ENCODE data around the gene P2RX2. TPM values are rescaled to one million over a fixed set of nuclear protein-coding genes. Genes with fewer than 3 reads are reported as not detected.

Gene P2RX2
- total and polyA plus RNA-seq, 12 donors, result not detected

DNA sequence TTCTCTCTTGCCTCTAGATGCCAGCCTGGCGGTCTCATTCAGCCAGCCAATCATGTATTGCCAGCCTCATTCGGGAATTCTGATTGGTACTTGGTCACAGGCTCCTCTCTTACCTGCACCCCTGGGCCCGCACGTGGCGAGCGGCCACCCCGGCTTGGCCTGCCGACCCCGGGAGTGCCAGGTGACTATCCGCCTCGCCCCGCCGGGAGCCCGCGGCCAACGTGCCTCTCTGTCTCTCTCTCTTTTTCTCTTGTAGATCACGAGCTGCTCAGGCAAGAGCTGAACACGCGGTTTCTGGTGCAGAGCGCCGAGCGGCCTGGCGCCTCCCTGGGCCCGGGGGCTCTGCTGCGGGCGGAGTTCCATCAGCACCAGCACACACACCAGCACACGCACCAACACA, 47.5 kb upstream of the P2RX2 start:
- DNase-seq (no peak), ATAC-seq (no peak)
- Histone ChIP-seq H3K27me3 (no peaks in the 10 kb centered on the region), H3K4me1 (peaks cover 0 to 2% (median 0%) of the 10 kb centered on the region in 9 donors), H3K9me3 (no peaks in the 10 kb centered on the region), H3K27ac (no peak overlapping the region), H3K4me3 (no peak overlapping the region), H3K36me3 (peaks cover 4 to 77% (median 9%) of the 10 kb centered on the region in 9 donors)
- intact Hi-C loops (cut with DNase I), result no loop called here
- TF ChIP-seq, protein P1, sequence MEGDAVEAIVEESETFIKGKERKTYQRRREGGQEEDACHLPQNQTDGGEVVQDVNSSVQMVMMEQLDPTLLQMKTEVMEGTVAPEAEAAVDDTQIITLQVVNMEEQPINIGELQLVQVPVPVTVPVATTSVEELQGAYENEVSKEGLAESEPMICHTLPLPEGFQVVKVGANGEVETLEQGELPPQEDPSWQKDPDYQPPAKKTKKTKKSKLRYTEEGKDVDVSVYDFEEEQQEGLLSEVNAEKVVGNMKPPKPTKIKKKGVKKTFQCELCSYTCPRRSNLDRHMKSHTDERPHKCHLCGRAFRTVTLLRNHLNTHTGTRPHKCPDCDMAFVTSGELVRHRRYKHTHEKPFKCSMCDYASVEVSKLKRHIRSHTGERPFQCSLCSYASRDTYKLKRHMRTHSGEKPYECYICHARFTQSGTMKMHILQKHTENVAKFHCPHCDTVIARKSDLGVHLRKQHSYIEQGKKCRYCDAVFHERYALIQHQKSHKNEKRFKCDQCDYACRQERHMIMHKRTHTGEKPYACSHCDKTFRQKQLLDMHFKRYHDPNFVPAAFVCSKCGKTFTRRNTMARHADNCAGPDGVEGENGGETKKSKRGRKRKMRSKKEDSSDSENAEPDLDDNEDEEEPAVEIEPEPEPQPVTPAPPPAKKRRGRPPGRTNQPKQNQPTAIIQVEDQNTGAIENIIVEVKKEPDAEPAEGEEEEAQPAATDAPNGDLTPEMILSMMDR (IDR thresholded peaks at IDR 0.05), result no peak
- WGBS, 2 donors, result 96% methylated on average over 23 to 27 of the region's 27 CpGs

DNA sequence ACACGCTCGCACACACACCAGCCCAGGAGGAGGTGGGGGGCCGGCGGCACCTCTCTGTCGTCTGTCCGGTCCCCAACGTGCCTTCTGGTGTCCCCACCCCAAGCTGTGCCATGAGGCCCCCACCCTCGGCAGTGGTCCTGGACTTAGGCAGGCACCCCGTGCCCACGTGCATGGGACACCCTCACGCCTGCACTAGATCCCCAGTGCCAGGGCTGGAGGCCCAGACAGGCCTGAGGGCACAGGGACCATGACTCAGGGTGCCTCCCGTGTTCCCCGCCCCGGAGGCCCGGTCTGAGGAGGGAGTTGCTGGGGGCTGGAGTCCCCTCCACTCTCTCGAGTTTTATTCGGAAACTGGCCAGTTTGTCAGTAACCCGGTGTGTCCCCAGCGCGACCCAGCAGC, 47.0 kb upstream of the P2RX2 start:
- no peak for DNase-seq
- H3K4me3 ChIP-seq, result no peak overlapping the region
- no peaks in the 10 kb centered on the region for H3K27me3 ChIP-seq
- 94 to 95% methylated on average over 19 to 20 of the region's 20 CpGs for WGBS, 2 donors
- peaks cover 4 to 81% (median 10%) of the 10 kb centered on the region in 9 donors for H3K36me3 ChIP-seq
- H3K4me1 ChIP-seq, result no peaks in the 10 kb centered on the region
- no peaks in the 10 kb centered on the region for H3K9me3 ChIP-seq
- intact Hi-C loops (cut with DNase I), result no loop called here
- H3K27ac ChIP-seq, result no peak overlapping the region
- no peak for ATAC-seq
- TF ChIP-seq, protein P1 (IDR thresholded peaks at IDR 0.05), result no peak

DNA sequence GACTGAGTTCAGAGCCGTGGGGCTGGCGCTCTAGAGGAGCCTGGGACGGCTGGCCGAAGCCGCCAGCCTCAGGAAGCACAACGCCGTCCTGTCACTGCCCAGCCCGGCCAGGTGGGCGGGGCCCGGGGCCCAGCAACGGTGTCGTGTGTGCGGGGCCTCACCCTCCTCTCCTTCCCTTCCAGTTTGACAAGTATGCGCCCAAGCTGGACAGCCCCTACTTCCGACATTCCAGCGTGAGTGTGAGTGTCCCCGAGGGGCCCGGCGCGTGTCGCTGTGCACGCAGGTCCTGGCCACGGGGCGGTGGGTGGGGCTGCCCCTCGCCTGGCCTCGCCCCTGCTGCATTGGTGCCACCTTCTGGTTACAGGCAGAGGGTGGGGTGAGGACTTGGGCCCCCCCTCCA, 46.5 kb upstream of the P2RX2 start:
- Histone ChIP-seq H3K4me1 (no peaks in the 10 kb centered on the region), H3K4me3 (no peak overlapping the region), H3K27ac (no peak overlapping the region), H3K27me3 (no peaks in the 10 kb centered on the region), H3K36me3 (peaks cover 4 to 82% (median 13%) of the 10 kb centered on the region in 9 donors), H3K9me3 (no peaks in the 10 kb centered on the region)
- WGBS, 2 donors, result 81 to 87% methylated on average over 19 to 26 of the region's 26 CpGs
- DNase-seq (no peak), ATAC-seq (no peak)
- TF ChIP-seq, protein P1 (IDR thresholded peaks at IDR 0.05), result no peak
- intact Hi-C loops (cut with DNase I), result no loop called here

DNA sequence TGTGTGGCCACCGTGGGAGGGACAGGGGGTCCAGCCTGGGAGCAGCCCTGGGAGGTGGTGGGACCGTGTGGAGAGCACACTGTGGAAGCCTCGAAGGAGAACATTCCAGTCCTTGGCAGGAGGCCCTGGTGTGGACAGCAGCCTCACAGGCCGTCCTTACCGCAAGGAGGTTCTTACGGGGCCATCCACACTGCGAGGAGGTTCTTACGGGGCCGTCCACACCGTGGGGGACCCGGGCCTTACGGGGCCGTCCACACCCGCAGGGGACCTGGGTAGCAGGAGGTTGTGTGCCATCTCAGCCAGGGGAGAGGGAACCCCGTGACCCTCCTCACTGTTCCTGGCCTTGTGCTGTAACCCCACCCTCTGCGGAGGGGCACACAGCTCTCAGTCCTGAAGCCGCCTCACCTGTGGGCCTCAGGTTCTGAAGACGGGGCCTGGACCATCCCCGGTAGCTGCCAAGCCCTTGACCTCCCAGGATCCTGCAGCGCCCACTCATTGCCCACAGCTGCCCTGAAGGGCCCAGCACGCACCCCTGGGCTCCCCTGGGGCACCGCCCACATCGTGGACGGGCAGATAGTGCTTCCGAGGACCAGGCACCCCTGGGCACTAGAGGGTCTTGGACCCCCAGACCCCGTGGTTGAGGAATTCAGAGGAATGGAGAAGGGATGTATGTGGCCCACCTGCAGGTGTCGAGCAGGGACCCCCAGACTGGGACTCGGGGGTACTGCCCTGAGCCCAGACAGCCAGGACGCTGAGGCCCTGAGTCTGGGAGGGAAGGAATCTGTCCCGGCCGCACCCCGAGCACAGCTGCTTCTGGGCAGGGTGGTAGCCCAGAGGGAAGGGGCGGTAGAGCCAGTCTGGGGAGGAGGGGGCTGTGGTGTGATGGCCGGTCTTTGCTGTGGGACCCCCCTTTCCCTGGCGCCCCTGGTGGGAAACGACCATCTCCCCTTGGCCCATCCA, 45.5 kb upstream of the P2RX2 start:
- H3K36me3 ChIP-seq, result peaks cover 4 to 82% (median 15%) of the 10 kb centered on the region in 9 donors
- WGBS, 2 donors, result 89 to 96% methylated on average over 36 of the region's 36 CpGs
- no peaks in the 10 kb centered on the region for H3K4me1 ChIP-seq
- TF ChIP-seq, protein P1 (IDR thresholded peaks at IDR 0.05), result no peak
- ATAC-seq, result no peak
- no peak overlapping the region for H3K4me3 ChIP-seq
- H3K9me3 ChIP-seq, result no peaks in the 10 kb centered on the region
- H3K27me3 ChIP-seq, result no peaks in the 10 kb centered on the region
- no peak for DNase-seq
- H3K27ac ChIP-seq, result no peak overlapping the region
- intact Hi-C loops (cut with DNase I), result no loop called here
